ES-I3 (cell line): ENCODE results near the gene CNGA1.
"Not testable (repeated sequence)": the region's sequence is repeated elsewhere in the genome, so short reads cannot be mapped to it uniquely, and the experiment has no call there.

Experiments
- H3K36me3 ChIP-seq: 2 replicates; pipeline ENCODE4 v1.6.1; 2013; ENCODE audit warnings: mild to moderate bottlenecking, low read length, control low read depth, moderate library complexity; ENCODE audit not compliant: insufficient read depth
- H3K4me1 ChIP-seq: 2 replicates; pipeline ENCODE4 v1.6.1; 2013; ENCODE audit warnings: mild to moderate bottlenecking, control low read depth, low read length; ENCODE audit not compliant: insufficient read depth
- H3K9ac ChIP-seq: 2 replicates; pipeline ENCODE4 v1.6.1; 2013; ENCODE audit warnings: low read depth, mild to moderate bottlenecking, low read length, moderate library complexity
- H3K9me3 ChIP-seq: 2 replicates; pipeline ENCODE4 v1.6.1; 2013; ENCODE audit warnings: mild to moderate bottlenecking, low read length, moderate library complexity; ENCODE audit not compliant: control insufficient read depth, insufficient read depth

Gene CNGA1

DNA sequence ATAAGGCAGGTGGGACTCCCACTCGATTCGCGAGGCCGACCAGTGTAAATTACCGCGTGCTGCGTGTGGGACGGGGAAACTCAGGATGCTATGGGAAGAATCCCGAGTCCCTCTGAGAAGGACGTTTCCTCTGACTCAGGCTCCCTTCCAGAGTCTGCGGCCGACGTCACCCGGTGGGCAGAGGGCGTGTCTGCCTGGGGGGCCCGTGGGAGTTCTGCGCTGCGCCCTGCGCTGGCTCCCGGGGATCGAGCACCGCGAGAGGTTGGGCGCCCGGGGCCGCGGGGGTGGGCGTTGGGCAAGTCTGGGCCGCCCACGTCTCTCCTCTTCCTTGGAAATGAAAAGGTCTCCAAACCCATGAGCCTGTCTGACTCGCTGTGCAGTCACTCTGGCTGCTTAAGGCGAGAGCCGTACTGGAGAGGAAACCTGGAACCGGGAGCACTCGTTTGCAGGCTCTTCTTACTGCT is 659 bp upstream of the CNGA1 start:
- Histone ChIP-seq H3K9me3 (no peaks in the 10 kb centered on the region; the same call in 1 of the 2 replicates), H3K36me3 (no peaks in the 10 kb centered on the region), H3K9ac (peak overlapping the region; percentile 100), H3K4me1 (no peaks in the 10 kb centered on the region)

DNA sequence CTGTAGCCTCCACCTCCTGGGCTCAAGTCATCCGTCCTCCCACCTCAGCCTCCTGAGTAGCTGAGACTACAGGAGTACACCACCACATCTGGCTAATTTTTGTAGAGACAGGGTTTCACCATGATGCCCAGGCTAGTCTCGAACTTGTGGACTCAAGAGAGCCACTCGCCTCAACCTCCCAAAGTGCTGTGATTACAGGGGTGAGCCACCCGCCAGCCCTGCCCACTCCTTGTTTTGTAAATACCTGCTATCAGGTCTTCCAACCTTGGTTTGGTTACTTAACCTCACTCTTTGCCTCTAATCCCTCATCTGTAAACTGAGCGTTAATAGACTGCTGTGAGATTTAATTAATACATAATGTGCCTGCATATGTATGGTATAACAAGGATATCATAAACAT is 803 bp downstream of the CNGA1 start:
- no peaks in the 10 kb centered on the region; the same call in none of the 2 replicates for H3K9me3 ChIP-seq
- H3K36me3 ChIP-seq, result no peaks in the 10 kb centered on the region
- H3K9ac ChIP-seq, result peak overlapping the region; percentile 100; the same call in 1 of the 2 replicates
- H3K4me1 ChIP-seq, result no peaks in the 10 kb centered on the region

DNA sequence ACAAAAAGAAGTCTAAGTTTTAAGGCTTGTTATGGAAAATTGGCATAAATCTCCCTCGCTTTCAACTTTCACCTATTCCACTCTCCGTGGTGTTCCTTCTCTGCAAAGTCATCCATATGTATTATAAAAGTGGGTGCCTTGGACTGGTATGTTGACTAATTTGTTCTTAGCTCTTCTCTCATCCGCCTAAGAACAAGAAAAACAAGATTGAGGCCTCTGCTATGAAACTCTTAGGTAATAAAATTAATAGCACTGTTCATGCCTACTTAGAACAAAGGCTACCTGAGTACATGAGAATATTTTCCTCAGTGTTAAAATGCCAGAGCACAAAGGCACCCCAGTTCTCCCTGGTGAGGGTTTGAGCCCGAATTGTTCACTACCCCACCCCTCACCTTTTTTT is 1.3 kb downstream of the CNGA1 start:
- Histone ChIP-seq H3K36me3 (no peaks in the 10 kb centered on the region), H3K4me1 (no peaks in the 10 kb centered on the region), H3K9ac (no peak overlapping the region), H3K9me3 (no peaks in the 10 kb centered on the region; the same call in none of the 2 replicates)

DNA sequence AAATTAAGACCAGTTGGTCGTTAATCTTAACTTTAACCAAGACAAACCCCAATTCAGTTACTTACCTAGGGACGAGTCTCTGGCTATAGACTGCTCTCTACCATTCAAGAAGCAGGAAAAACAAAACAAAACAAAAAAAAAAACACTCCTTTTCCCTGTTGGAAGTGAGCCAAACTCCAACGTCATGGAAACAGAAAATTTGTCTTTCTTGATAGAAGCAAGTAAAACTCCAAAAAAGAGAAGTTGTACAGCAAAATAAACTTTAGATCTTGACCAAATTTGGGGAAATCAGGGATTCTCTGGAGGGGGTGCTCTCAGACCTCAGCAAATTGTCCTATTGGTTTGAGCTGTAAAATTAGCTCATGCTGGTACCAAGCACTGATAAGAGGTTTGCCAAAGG is 3.7 kb downstream of the CNGA1 start:
- Histone ChIP-seq H3K36me3 (no peaks in the 10 kb centered on the region), H3K9me3 (no peaks in the 10 kb centered on the region; the same call in none of the 2 replicates), H3K4me1 (no peaks in the 10 kb centered on the region), H3K9ac (no peak overlapping the region)

DNA sequence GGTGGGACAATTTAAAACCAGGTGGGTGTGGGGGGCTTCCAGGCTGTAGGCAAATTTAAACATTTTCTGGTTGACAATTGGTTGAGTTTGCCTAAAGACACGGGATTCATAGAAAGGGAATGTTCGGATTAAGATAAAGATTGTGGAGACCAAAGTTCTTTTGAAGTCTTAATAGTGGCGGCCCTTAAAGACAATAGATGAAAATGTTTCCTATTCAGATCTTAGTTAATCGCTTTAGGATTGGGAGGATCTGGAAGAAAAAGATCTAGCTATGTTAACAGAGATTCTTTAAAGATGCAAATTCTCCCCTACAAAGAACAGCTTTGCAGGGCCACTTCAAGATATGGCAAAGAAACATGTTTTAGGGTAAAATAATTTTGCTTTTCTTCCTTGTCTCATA is 4.8 kb downstream of the CNGA1 start:
- H3K4me1 ChIP-seq, result no peaks in the 10 kb centered on the region
- H3K9me3 ChIP-seq, result peaks cover 1% of the 10 kb centered on the region
- no peaks in the 10 kb centered on the region for H3K36me3 ChIP-seq
- H3K9ac ChIP-seq, result no peak overlapping the region

DNA sequence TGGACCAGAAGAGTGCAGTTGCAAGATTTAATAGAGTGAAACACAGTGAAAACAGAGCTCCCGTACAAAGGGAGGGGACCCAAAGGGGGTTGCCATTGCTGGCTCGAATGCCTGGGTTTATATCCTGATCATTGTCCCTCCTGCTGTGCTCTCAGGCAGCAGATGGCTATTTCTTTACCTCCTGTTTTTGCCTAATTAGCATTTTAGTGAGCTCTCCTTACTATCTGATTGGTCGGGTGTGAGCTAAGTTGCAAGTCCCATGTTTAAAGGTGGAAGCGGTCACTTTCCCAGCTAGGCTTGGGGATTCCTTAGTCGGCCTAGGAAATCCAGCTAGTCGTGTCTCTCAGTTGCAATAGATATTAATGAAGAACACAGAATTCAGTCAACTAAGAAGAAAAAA is 5.6 kb downstream of the CNGA1 start:
- not testable (repeated sequence) for H3K9me3 ChIP-seq, H3K9ac ChIP-seq, H3K4me1 ChIP-seq, H3K36me3 ChIP-seq

DNA sequence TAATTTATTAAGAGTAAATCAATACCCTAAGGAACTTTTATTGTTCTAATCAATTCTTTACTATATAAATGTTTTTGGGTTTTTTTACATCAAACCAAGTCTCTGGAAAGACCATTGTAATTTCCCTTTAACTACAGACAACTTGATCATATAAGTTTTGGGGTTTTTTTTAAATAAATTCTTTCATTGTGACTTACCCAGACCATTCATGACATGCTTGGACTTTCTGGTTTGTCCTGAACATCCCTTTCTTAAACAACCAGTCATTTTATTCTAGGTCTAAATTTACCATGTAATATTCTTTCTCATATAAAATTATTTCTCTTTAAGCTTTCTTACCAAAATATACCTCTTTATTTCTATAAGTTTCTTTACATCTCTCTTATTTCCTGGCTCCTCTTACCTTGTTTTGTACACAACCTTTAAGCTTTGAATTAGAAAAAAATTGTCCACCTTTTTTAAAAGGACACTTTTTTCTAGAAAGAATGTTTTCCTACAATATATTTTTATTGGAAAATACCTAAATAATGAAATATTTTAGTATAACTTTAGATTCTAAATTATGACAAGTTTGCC is 8.4 kb downstream of the CNGA1 start:
- Histone ChIP-seq H3K4me1 (no peaks in the 10 kb centered on the region), H3K36me3 (no peaks in the 10 kb centered on the region), H3K9me3 (peaks cover 11% of the 10 kb centered on the region)

DNA sequence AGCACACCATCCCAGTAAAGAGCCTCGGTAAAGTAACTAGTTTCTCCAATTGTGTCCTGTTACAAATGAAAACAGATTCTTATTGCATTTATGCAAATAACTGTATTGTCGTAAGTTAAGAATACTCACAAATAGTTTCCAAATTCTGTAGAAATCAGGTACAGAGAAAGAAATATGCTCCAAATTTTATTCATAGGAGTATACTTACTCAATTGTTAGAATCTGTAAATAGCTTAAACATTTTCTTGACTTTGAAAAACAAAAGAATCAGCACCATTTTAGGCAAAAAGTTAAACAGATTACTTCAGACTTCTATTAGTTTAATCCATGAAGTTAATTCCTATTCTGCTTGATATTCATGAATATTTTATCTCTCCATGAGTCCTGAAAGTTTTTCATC is 10.7 kb downstream of the CNGA1 start:
- Histone ChIP-seq H3K9me3 (peaks cover 11% of the 10 kb centered on the region), H3K9ac (no peak overlapping the region), H3K4me1 (no peaks in the 10 kb centered on the region), H3K36me3 (no peaks in the 10 kb centered on the region)

More for the DNA sequence above, 8.4 kb downstream of the CNGA1 start:
- no peak overlapping the region for H3K9ac ChIP-seq

DNA sequence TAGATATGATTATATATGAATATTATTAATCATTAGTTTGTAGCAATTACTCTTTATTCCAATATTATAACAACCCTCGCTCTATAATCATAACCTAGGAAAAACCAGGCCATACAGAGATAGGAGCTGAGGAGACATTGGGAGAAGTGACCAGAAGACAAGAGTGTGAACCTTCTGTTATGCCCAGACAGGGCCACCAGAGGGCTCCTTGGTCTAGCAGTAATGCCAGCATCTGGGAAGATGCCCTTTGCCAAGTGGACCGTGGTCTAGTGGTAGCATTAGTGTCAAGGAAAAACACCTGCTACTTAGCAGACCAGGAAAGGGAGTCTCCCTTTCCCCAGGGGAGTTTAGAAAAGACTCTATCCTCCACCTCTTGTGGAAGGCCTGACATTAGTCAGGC is 12.9 kb downstream of the CNGA1 start:
- H3K36me3 ChIP-seq, H3K4me1 ChIP-seq, H3K9ac ChIP-seq: not testable (repeated sequence)
- peaks cover 18% of the 10 kb centered on the region for H3K9me3 ChIP-seq

DNA sequence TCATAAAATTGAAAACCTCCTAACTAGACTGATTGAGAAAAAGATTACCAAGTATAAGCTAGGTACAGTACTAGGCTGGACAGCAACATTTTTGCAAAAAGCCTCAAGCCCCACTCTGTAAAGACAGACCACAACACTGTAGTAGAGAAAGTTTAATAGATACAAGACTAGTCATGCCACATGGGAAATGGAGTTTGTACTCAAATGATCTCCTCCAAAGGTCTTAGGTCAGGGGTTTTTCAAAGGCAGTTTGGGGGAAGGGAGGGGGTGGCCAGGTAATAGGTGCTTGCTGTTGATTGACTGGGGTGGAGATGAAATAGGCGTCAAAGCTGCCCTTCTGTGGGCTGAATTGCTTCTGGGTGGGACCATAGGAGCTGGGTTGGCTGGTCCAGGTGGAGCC is 14.2 kb downstream of the CNGA1 start:
- Histone ChIP-seq H3K9ac (no peak overlapping the region), H3K4me1 (no peaks in the 10 kb centered on the region), H3K9me3 (peaks cover 18% of the 10 kb centered on the region), H3K36me3 (no peaks in the 10 kb centered on the region)

DNA sequence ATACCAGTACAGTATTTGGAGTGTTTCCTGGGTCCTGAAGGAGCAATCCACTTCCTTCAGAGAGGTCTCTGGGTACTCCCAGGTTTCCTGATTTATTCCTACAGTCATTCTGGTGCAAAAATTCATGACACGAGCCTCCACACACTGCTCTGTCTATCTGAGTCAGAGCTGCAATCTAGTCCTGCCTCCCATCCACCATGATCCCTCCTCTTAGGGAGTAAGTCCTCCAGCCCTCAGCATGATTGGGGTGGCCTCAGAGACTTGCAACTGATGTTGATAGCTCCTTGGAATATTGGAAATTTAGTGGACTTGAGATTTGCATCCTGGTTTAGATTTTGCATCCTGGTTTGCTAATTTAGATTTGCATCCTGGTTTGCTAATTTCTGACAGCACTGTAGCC is 20.5 kb downstream of the CNGA1 start:
- peaks cover 11% of the 10 kb centered on the region for H3K9me3 ChIP-seq
- no peaks in the 10 kb centered on the region for H3K36me3 ChIP-seq
- no peak overlapping the region for H3K9ac ChIP-seq
- no peaks in the 10 kb centered on the region for H3K4me1 ChIP-seq

DNA sequence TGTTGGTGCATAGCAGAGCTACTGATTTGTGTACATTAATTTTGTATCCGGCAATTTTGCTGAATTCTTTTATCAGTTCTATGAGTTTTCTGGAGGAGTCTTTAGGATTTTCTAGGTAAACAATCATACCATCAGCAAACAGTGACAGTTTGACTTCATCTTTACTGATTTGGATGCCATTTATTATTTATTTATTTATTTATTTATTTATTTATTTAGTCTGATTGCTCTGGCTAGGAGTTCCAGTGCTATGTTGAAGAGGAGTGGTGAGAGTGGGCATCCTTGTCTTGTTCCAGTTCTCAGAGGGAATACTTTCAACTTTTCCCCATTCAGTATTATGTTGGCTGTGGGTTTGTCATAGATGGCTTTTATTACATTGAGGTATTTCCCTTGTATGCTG is 24.0 kb downstream of the CNGA1 start:
- H3K9me3 ChIP-seq, H3K36me3 ChIP-seq, H3K4me1 ChIP-seq, H3K9ac ChIP-seq: not testable (repeated sequence)

DNA sequence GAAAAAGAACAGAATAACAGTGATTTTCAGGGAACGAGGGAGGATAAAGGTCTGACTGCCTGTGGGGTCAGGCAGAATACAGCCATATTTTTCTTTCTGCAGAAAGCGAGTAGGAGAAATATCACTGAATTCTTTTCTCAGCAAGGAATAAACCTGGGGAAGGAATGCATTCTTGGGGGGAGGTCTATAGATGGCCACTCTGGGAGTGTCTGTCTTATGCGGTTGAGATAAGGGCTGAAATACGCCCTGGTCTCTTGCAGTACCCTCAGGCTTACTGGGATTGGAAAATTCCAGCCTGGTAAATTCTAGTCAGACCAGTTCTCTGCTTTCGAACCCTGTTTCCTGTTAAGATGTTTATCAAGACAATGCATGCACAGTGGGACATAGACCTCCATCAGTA is 26.3 kb downstream of the CNGA1 start:
- H3K9ac ChIP-seq, result no peak overlapping the region
- no peaks in the 10 kb centered on the region for H3K9me3 ChIP-seq
- H3K36me3 ChIP-seq, result no peaks in the 10 kb centered on the region
- H3K4me1 ChIP-seq, result no peaks in the 10 kb centered on the region

DNA sequence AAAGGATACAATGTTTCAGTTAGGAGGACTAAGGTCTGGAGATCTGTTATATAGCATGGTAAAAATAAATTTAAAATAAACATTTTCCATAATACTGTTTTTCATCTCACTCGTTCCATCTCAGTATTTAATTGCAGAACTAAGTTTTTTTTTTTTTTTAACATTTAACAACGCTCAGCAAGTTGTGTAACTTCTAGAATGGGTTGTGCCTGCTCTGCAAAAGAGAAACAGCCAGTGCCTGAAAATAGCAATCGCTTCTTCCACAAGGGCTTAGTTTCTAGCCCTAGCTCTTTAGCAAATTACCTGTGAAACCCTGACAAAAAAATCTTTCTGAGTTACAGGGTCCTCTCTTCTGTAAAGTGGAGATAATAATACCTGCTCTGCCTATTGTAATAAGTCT is 41.9 kb downstream of the CNGA1 start:
- Histone ChIP-seq H3K9ac (no peak overlapping the region), H3K9me3 (no peaks in the 10 kb centered on the region), H3K4me1 (no peaks in the 10 kb centered on the region), H3K36me3 (no peaks in the 10 kb centered on the region)

DNA sequence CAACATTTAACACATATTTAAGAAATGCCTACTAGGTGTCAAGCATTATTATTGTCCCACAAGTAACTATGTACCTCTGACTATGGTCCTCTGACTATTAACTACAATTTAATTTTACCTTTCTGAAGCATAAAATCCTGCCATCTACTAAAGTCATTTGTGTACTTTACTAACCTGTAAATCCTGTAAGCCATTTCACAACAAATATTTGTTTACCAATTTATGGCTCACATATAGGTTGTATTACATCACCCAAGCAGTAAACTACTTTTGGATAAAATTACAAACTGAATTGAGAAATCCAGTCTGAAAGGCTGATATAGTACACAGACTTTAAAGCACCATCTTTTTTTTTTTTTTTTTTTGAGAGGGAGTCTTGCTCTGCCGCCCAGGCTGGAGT is 43.8 kb downstream of the CNGA1 start:
- no peaks in the 10 kb centered on the region for H3K36me3 ChIP-seq
- no peaks in the 10 kb centered on the region for H3K9me3 ChIP-seq
- no peak overlapping the region for H3K9ac ChIP-seq
- no peaks in the 10 kb centered on the region for H3K4me1 ChIP-seq

DNA sequence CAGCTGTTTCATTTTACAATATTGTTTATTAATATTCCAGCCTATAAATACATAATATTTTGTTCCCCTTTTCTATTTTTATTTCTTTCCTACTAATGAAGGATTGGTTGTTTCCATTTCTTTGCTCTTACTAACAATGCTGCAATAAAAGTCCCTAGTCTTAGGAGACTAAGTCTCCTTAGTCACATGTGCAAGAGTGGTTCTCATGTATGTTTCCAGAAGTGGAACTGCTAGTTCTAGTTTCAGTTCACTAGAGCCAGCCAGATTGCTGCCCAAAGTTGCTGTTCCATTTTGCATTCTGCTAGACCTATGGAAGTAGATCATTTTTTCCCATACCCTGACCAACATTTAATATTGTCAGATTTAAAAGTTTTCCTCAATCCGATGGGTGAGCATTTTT is 44.3 kb downstream of the CNGA1 start:
- H3K9me3 ChIP-seq, result no peaks in the 10 kb centered on the region
- no peak overlapping the region for H3K9ac ChIP-seq
- no peaks in the 10 kb centered on the region for H3K4me1 ChIP-seq
- no peaks in the 10 kb centered on the region for H3K36me3 ChIP-seq
